NCI-H1436 (cell line): ENCODE data around the gene P4HA2.

Experiments used
- DNase-seq: peaks from one replicate; lab custom pipeline; 2025; lab: John Stamatoyannopoulos, UW

The P4HA2 gene

DNA sequence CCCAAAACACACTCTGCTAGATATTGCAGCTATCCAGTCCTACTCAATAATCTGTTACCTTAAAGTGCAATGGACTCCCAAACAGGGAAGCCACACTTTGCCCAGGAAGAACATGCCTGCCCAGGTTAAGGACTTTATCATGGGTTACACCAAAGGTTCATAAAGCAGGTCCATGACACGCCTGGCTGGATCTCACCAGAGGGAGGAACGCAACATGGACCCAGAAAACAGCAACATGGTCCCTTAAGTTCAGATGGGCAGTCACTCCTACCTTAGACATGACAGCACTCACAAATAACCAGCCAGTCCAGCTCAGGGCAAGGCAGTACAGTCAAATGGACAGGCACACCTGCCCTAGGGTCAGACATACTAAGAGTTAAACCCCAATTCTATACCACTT lies 3.8 kb downstream of the P4HA2 start:
- no peak for DNase-seq

DNA sequence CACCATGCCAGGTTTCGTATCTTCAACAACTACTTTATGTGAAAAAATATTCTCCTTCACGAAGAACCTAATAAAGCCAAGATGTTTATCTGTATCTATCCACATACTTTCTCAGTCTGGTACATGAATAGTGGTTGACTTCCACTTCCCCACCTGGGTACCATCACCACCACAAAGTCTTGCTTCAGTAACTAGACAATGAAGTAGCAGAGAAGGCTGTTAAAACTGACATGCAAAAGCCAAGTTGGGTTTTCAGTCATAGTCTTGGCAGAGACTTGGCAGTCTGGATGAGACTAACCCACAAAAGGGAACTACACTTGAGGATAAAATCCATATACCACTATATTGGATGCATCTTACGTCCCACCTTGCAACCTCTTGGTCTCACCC lies 5.0 kb downstream of the P4HA2 start:
- no peak for DNase-seq

DNA sequence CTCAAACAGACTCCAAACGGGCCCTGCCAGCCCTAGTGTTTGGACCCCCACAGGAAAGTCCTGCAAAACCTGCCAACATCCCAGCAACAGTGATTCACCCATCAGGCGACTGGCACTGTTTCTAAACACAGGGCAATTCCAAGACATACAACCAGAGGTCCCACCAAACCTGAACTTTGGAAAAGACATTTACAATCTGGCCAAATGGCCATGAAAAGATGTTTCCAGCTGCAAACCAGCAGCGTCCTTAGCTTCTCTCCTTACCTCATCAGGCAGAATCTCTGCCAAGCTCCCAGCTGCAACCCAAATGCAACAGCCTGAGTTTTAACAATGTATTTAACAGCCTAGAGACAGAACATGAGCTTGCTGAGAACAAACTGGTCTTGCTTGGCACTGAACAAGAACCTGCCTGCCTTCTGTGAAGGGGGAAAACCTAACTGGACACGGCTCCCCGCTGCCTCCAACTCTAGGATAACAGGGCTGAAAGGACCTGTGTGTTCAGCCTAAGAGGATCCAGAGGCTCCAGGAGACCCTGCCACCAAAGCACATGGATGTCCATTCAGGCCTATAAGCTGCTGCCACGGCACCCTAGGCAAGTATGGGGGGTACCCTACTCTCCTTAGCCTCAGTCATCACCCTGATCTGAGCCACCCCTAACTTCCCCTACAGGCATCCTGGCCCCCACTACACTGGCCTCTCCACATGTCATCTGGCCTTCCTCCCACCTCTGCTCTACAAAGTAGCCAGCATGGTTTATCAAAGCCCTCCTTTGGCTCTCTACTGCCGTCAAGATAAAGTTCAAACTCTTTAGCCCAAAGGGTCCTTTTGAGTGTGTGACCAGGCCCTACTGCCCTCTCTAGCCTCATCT lies 5.6 kb downstream of the P4HA2 start:
- no peak for DNase-seq

DNA sequence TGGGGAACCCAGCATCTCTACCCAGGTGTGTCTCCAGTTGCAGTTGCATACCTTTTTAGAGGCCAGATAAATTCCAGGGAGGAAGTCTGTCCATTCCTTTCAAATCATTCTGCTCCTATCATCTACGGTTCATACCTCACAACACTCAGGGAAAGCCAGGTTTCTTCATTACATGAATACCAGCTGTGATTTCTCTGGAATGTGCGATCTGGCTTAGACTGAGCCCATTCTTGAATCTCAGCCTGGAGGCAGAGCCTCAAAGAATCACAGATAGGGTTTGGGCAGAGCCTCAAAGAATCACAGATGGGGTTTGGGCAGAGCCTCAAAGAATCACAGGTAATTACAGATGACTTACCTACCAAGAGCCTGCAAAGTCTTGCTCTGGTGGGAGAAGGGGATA lies 7.2 kb downstream of the P4HA2 start:
- no peak for DNase-seq

DNA sequence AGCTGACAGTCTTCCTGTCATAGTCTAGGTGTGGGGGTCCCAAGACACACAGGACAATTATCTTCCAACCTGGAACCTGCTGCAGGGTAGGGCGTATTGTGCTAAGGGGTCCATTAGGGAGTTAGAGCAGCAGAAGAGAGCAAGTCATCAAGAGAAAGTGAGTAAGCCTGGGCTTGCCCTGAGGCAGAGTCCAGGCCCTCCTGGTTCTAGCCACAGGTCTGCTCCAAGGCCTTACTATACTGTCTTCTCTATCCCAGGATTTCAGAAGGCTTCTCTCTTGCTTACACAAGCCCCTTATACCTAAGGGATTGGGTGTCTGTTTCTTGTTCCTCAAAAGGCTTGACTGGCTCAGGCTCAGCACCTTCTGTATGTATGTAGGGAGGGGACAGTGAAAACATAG lies 7.7 kb downstream of the P4HA2 start:
- no peak for DNase-seq

DNA sequence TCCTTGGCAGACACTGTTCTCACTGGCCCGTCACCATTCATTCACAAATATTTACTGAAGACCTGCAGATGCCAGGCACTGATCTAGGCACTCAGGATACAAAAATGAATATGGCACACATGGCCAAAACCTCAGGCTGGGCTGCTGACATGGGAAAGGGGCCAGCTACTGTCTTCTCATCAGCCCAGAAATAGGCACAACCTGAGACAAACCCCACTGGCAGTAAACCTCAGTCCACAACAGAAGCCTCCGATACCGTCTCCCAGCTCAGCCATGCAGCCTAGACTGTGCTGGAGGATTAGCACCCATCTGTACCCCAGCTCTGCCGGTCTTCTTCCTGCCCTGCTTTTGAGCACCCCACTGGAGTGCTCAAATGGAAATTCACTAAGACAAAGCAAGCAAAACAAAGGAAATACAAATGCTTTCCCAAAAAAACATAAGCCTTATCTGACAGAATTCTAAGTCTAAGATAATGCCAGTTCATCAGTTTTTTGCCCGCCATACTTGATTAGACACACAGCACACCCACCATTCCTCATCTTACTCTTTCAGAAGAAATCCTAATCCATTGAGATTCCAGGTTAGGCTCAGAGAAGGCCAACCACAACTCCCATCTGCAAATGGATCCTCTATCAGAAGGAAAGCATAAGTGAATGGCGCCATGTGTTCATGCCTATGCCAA lies 8.2 kb downstream of the P4HA2 start:
- DNase-seq = no peak

DNA sequence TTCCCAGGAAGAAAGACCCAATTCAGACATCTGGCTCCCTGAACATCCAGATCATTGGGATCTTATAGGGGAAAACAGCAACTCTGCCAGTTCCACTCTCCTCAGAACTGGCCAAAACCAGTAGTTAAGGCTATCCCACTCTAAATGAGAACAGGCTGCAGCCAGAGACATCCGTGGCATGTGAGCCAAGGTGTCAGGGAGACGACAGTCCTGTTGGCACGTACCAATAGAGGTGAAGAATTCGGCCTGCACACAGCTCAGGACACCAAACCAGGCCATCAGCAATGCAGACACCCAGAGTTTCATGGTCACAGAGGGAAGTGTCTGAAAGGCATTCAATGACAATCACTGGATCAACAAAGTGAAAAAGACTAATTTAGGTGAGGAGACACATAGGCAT lies 9.3 kb downstream of the P4HA2 start:
- no peak for DNase-seq

DNA sequence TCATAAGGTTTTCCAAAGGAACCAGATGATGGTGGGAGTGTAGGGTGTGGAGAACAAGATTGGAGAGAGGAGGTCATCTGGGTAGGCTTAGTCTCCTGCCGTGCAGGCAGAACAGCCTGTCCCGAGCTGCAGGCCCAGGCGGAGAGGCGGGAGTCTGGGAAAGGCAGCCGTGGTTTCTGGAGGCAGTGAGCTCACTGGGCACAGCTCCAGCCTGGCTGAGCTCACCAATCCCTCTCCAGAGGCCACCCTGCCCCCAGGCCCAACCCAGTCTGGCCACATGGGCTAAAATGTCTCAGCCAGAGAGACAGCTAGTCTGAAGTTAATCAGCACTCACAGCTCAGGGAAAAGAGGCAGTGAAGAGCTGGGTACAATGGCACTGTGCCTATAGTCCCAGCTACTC lies 12.3 kb downstream of the P4HA2 start:
- DNase-seq = no peak

DNA sequence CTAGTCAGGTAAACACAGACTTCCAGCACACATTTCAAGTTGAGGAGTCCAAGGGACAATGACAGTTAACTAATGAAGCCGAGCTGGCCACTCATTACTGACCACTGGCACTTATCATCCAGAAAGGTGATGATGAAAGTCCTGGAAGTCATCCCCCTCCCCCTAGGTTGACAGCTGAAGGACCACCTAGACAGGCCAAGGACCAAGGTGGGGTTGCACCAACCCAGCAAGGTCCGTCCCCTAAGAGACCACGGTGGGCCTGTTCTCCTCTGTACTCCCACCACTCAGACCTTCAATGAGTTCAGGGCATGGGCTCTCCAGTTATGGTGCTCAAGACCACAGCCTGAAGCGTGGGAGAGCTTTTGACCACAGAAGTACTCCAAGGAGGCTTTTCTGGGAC lies 13.2 kb downstream of the P4HA2 start:
- no peak for DNase-seq

DNA sequence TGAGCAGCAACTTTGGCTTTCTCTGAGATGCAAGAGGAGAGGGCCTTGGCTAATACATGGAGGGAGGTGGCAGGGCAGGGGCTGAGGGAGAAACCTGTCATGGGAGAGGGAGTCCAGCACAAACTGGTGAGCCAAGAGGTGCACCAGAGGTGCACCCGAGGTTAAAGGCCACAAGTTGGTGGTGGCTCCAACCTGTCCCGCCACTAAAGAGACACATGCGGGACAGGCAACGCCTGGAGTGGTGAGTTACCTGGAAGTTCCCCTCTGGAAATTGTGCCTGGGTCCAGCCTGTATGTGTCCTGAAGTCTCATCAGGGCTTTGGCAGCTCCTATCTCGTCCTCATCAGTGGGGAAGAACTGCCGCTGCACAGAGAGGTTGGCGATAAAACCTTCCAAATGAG lies 14.0 kb downstream of the P4HA2 start:
- no peak for DNase-seq

DNA sequence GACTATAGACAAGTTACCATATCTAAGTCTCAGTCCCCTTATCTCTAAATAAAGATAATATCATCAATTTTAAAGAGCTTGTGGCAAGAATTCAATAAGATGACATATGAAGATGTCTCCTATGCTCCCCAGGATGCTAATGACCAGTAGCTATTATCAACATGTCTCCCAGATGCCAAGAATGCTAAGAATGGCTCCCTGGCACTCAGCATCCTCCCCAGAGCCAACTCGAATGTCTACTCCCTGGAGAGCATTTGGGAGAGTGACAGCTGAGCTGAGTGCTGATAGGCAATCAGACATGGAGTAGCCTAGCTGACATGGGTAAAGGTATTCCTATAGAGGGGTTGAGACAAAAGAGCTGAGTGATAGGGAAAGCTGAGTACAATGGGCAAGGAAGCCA lies 15.9 kb downstream of the P4HA2 start:
- DNase-seq = no peak

DNA sequence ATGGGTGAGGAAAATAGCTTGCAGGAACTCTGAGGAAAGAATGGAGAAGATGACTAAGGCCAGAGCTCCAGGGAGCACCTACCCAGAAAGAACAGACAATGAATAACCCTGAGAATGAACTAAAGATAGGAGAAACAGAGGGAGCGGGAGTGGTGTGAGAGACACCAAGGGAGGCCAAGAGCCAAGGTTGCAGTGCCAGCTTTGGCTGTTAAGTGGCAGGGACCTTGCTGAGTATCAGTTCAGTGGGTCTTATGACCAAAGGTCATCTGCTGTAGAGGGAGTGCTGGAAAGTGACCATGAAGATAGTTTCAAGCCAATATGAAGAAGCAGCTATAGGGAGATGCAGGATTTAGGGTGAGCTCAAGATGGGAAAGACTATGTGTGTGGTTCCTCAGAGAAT lies 16.7 kb downstream of the P4HA2 start:
- no peak for DNase-seq

DNA sequence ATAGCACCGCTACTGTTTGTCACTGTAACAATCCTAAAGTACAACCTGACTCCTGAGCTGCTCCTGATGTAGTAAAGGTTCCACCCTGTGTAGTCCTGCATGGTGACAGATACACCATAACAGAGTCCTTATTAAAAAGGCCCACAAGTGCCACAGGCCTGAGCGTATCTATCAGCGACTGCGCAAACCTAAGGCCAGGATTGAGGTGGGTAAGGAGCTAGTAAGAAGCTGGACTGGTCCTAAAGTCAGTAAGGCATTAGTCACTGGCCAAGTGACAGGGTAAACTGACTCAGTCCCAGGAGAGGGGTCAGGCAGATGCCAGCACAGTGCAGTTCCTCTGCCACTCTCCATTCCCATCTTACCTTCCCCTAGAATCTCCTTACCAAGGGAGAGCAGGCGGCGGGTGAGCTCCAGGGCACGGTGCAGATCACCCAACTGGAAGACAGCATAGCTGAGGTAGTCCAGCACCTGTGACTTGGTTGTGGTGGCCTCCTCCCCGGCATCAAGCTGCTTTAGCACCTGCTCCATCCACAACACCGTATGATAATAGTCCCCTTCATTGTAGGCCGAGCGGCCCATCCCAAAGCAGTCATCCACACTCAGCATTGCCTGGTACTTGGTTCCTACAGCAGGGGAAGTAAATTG lies 17.6 kb downstream of the P4HA2 start:
- DNase-seq = no peak

DNA sequence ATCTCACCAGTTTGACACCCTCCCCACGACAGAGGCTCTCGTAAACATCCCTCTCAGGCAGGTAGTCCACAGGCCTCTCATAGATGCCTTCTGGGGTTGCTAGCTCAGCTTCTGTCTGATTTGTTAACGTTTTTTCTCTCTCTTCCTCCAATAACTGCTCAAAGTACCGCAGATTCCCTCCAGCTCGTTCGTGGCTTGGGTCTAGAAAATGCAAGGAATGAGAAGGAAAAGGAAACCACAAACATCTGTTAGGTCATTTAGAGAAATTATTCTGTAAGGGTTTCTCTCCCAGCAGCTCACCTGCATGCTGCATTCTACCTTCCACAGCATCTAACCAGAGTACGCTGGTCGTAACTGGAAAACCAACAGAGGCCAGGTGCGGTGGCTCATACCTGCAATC lies 18.5 kb downstream of the P4HA2 start:
- DNase-seq = no peak

DNA sequence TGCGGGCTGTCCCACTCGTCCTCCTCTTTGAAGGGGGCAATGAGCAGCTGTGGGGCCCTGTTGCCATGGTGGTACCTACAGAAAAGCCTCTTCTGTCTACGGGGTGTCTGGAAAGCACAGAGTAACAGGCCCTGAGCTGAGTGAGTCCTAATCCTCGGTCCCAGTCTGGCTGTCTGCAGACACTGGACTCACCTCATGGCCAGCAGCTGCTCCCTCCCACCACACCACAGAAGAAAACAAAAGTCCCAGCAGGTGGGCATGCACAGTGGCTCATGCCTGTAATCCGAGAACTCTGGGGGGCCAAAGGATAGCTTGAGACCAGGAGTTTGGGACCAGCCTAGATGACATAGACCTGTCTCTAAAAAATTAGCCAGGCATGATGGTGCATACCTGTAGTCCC lies 19.9 kb downstream of the P4HA2 start:
- no peak for DNase-seq

DNA sequence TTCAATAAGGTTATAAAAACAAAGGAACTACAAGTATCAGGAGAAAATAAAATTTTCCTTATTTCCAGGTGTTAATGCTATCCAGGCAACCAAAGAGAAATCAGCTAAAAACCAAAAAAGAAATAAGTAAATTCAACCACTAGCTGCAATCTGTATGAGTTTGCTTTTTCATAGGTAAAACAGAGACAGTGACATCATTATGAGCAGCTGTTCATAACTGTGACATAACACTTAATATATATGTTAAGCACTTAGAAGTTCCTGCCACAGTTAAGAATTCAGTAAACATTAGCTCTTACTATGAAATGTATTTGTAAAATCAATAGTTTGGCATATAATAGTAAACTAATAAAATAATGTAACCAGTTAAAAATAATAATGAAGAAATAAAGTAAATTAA lies 20.9 kb downstream of the P4HA2 start:
- no peak for DNase-seq

DNA sequence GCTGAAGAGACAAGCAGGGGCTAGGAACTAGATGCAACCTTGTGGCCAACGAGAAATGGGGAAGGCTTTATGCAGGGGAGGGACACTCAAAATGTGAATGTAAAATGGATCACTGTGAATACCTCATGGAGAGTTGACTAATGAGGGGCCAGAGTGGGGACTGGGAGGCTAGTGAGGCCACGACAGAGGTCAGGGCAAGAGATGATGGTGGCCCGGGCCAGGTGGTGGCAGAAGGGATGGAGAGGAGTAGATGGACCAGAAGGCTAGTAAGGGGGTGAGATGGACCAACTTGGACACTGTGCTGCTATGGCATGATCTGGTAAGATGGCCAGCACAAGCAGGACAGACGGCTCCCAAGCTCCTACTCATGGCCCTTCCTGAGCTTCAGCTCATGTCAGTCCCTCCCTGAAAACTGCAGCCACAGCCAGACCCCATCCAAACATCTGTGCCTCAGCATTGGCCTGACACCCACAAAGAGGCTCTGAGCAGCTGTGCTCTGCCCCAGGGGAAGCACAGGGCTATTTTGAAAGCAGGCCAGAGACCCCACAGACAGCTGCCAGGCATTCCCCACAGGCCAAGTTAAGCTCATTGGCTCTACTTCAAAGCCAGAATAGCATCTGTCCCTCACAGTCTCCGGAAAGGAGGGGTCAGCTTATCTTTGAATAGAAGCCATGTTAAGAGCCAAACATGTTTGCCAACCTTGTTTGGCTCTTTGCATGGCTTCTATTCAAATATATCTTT lies 22.1 kb downstream of the P4HA2 start:
- DNase-seq = no peak

DNA sequence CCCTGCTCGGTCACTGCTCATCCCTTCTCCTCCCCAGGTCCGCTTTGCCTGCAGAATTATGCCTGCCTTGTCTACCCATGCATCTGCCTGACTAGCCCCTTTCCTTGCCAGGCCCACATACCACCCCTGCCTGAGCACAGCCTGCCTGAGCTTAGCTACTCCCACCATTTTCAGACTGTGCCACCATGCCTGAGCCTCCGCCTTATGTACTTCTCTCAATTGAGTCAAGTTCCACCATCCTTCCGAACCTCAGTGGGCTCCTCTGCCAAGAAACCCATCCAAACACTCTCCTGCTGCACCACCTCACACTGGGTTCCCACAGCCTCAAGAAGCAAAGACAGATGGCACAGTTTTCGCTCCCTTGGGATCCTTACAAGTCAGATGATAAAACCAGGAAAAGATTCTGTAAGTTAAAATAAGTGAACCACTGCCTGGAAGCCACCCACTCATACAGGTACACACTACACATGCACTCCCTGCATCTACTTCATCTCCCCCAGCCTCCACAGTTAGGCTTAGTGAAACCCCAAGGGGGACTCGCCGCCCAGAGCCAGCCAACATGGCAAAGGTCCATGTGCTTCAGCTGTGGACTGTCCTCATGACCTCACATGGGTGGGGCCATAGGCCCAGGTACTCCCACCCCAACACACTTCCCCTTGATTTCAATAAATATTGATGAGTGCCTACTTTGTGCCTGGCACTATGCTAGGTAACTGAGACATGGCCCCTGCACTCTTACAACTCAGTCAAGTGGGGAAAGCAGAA lies 23.1 kb downstream of the P4HA2 start:
- DNase-seq = no peak

DNA sequence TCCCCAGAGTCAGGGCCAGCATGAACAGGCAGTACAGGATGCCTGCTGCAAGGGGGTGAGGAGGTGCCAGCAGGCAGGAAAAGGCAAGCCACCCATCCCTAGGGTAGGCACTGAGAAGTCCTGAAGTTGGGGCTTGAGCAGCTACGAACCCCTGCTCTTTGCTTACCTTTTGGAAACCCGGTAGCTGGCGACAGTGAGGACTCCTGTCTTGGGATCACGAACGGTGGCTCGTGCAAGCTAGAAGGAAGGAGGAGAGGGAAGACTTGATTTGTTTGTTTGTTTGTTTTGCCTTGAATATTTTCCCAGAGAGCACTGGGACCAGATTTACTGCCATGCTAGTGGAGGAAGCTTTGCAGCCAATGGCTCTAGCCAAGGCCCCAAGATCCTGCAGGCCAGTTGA lies 23.7 kb downstream of the P4HA2 start:
- DNase-seq = no peak

DNA sequence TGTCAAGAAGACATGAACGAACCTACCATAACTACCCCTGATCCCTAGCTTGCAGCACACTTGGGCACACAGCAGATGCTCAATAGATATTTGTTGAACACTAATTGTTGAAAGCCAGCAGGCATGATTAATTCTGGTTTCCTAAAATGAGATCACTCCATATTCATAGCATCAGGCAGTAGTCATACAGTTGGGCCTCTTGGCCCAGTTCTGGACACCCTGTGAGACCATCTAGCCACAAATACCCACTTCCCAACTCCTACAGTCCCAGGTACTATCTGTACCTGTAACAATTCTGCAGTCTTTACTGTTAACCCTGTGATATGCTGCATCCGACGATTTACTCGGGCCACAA lies 24.2 kb downstream of the P4HA2 start:
- no peak for DNase-seq

DNA sequence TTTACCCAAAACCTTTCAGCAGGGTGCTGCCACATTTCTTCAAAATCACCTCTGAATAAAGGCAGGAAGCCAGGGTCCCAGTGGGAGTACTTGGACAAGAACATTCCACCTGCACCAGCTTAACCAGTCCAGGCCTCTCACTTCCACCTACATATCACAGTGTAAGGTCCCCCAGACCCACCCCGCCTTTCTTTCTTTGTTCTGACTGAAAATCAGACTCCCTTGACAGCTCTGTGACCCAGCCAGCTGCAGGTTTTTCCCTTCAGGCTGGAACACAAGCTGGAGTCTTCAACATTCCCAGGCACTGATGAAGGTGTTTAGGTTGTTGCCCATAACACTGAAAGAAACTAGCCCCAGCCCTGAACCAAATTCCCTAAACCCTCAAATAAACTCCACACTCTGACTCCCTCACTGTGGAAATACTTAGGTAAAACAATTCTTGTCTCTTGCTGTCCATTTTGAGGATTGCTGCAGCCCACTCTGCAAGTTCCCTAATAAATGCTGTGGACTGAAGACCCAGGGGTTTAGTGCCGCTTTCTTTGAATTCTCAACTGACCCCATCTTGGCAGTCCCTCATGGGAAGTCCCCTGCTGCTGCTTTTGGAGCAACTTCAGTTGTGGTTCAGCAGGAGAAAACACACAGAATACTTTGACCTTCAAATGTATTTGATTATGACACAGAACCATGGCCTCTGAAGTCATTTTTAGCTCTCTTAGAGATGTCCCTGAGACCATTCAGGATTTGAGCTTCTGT lies 24.8 kb downstream of the P4HA2 start:
- DNase-seq = no peak
